ENCODE results near the gene ABCC3. TPM values are rescaled to one million over a fixed set of nuclear protein-coding genes. Genes with fewer than 3 reads are reported as not detected.
"Not testable (repeated sequence)": the region's sequence is repeated elsewhere in the genome, so short reads cannot be mapped to it uniquely, and the experiment has no call there.

ABCC3 gene
- total RNA-seq, 1 donor from 2014 or later, result 1.6 TPM

GRCh38 chr17:50697663-50698272 is 63.1 kb downstream of the ABCC3 start:
- no peak for DNase-seq (ENCODE audit: low read depth)

- DNase-seq (ENCODE audit: low read depth), result peak; percentile 40
These were observed 64.7 kb downstream of the ABCC3 start for GRCh38 chr17:50699410-50699809.

DNA sequence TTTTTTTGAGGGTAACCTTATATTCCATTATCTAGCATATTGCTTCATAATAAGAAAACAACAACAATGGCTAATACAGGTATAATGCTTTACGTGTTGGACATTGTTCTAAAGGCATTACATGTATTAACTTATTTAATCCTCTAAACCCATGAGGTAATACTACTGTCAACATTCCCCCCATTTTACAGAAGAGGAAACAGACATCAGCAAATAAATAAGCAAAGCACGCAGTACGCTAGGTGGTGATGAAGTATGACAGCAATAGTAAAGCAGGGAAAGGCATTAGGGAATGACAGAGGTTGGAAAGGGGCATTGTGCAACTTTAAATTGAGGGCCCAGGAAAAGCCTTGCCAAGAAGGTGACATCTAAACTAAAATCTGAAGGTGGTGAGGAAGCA is 68.5 kb downstream of the ABCC3 start:
- DNase-seq (ENCODE audit: low read depth), result no peak

GRCh38 chr17:50707289-50708049 is 72.8 kb downstream of the ABCC3 start, which contains the start of gene ANKRD40:
TSS of gene ANKRD40 (minus strand) at chr17:50707914. CDS start at chr17:50707654, 260 bp downstream.
- DNase-seq (ENCODE audit: low read depth), result peak; percentile 97

DNA sequence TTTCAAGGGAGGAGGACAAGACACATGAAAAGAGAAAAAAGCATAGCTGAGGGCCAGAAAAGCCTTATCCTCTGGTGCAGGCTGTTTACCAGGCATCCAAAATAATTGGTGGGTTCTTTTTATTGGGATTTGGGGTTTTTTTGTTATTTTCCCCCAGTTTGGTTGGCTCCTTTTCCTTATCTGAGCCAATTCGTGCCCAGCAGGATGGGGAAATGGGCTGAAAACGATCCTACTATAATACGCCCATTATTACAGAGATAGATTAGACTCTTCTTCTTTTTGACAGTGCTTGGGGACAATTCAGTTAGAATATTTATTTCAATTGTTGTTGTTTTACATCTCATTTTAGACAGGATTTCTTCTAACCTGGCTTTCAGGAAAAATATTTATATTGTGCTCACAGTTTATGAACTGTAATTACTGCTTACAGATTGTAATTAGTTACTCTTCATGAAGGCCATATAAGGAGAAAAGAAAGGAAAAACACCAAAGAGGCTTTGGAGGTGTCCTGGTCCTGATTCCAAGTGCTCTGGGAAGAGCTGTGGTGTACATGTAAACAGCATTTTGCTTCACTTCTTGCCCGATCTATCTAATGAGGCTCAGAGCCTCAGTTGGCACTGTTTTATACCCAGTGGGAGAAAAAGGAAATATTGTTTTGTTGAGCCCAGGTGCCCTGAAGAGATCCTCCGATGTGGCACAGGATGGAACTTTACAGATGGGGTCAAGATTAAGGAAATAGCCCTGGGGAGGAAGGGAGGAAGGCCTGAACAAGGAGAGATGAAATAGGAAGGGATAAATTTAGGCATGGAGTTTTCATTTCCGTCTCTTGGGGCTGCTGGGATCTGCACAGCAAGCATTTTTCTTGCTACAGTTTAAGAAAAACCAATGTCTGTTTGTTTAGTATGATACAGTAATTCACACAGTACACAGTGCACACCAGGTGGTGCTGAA is 73.6 kb downstream of the ABCC3 start:
- peak; percentile 60 for DNase-seq (ENCODE audit: low read depth)

DNA sequence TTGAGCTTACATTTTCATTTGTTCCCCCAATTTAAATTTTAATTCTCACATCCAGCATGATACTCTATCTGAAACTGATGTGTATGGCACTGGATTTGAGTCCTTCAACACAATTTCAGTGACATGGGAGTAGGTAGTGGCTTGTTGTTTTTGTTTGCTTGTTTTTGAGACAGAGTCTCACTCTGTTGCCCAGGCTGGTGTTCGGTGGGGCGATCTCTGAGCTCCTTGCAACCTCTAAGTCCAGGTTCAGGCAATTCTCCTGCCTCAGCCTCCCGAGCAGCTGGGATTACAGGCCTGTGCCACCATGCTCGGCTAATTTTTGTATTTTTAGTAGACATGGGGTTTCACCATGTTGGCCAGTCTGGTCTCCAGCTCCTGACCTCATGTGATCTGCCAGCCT is 74.4 kb downstream of the ABCC3 start:
- not testable (repeated sequence) for DNase-seq (ENCODE audit: low read depth)

DNA sequence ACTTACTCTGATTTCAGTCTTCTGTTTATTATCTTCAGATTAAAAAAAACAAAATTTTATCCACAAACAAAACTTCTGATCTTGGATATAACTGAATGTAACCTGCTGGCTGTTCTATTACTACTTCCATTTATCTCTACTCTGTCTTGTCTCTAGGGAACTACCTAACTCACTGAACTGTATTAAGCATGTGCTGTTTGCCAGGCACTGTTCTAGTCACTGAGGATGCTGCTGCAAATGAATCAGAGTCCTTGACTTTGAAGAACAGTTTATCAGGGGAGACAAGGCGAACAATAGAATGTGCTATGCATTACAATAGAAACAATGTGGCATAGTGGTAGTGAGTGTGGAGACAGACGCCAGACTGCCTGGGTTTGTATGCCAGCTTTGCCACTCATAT is 75.3 kb downstream of the ABCC3 start:
- DNase-seq (ENCODE audit: low read depth), result no peak

GRCh38 chr17:50710650-50711049 is 76.0 kb downstream of the ABCC3 start:
- DNase-seq (ENCODE audit: low read depth), result no peak

GRCh38 chr17:50712641-50713040 is 78.0 kb downstream of the ABCC3 start:
- no peak for DNase-seq (ENCODE audit: low read depth)

DNA sequence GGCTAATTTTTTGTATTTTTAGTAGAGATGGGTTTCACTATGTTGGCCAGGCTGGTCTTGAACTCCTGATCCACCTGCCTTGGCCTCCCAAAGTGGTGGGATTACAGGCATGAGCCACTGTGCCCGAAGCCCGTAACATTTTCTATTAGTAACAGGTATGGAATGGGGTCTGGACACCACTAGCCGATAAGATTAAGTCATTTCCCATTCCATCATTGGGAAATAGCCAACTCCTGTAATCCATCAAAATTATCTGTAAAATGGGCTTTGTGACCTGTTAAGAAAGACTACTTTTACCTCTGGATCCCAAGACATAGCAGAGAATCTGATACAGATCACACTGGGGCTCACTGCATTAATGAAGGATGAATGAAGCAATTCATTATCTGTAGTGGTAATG is 80.8 kb downstream of the ABCC3 start:
- DNase-seq (ENCODE audit: low read depth), result no peak

DNA sequence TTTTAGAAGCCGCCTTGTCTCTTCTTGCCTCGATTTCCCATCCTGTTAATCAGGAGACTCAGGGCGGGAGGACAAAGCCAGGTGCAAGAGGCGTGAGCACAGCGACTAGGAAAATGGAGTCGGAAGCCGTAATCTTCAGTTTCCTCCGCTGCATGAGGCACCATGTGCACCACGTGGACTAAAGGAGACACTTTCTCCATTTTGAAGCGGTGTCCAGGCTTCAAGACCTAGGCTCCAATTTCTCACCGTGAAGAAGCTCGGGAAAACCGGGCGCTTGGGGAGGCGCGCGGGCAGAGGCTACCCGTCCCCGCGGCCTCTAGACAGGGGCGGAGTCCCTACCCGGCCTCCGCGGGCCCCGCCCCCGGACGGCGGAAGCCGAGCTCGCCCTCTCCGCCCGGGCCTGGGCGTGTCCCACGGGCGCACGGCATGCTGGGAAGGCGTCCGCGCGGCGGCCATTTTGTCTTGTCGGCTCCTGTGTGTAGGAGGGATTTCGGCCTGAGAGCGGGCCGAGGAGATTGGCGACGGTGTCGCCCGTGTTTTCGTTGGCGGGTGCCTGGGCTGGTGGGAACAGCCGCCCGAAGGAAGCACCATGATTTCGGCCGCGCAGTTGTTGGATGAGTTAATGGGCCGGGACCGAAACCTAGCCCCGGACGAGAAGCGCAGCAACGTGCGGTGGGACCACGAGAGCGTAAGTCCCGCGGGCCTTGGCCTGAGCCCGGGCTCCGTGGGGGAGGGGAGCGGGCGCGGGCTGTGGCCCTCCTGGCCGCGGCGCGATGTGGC is 84.7 kb downstream of the ABCC3 start, which contains the start of gene LUC7L3:
TSS of gene LUC7L3 (plus strand) at position 460 of the 780 bp plus-strand sequence. CDS start at position 590, 130 bp downstream.
- peak; percentile 96 for DNase-seq (ENCODE audit: low read depth)

GRCh38 chr17:50719924-50720794 is 85.5 kb downstream of the ABCC3 start:
- no peak for DNase-seq (ENCODE audit: low read depth)

GRCh38 chr17:50721194-50722010 is 86.7 kb downstream of the ABCC3 start:
- no peak for DNase-seq (ENCODE audit: low read depth)

DNA sequence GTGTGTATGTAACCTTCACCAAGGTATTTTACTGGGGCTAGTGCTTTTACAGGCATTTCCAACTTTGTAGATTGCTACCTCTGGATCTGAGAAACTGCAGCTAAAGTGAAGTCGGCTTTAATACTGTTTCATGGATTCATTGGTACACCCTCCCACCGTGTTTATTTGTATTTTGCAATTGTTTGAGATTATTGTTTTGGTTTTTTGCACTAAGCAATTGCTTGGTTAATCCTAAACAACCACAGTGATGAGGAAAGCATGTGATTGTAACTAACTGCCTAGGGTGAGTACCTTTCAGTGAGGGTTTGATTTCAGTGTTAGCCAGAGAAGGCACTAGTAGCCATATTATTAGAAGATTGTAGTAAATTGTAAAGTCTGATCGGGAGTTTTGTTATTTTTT is 88.1 kb downstream of the ABCC3 start:
- no peak for DNase-seq (ENCODE audit: low read depth)

- DNase-seq (ENCODE audit: low read depth), result not testable (repeated sequence)
These were observed 89.9 kb downstream of the ABCC3 start for GRCh38 chr17:50724622-50725021.

DNA sequence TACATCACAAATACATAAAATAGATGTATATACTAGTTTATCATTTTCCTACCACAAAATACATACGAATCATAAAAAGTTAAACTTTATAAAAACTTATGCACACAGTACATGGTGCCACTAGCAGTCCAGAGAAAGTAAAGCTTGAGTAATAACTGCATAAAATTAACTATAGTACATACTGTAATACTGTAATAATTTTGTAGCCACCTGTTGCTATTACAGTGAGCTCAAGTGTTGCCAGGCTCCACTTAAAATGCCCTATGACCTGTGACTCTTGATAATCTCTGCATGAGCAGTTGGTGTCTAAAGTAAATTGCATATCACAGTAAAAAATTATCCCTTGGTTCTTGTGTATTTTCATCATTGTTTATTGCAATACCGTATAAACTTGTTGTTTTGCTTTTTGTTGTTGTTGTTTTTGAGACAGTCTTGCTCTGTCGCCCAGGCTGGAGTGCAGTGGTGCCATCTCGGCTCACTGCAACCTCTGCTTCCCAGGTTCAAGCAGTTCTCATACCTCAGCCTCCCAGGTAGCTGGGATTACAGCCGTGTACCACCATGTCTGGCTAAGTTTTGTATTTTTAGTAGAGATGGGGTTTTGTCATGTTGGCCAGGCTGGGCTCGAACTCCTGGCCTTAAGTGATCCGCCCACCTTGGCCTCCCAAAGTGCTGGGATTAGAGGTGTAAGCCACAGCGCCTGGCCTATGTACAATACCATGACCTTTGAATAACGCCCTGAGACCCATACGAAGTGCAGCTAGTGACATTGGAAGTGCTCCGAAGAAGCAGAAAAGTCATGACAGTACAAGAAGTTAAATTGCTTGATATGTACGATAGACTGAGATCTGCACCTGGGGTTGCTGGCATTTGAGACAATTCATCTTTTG is 91.3 kb downstream of the ABCC3 start:
- DNase-seq (ENCODE audit: low read depth), result peak; percentile 32

DNA sequence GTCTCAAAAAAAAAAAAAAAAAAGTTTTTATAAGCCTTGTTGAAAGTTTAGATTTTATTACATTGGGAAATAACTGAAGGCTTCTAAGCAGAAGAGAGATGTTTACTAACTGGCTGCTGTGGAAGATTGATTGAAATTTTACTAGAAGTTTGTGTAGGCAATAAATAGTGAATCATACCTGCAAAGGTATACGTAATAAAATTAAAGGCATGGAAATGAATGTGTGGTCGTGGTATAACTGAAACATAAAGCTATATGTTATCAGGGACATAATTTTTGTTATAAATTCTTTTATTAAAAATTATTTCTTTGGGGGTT is 93.4 kb downstream of the ABCC3 start:
- no peak for DNase-seq (ENCODE audit: low read depth)

Measured in myocyte (in vitro differentiated cells).